22Rv1 (cell line): Measurements from ENCODE around the gene ETNK1.

ENCODE experiments used
- ZFX ChIP-seq: fragments of 450-650 bp; IDR thresholded peaks from 2 replicates; pipeline ENCODE4 v1.6.1; 2017; ENCODE audit warnings: antibody characterized with exemption, borderline replicate concordance
- TF ChIP-seq, protein P1 (sequence below): fragments of 450-650 bp; IDR thresholded peaks from 2 replicates; pipeline ENCODE4 v1.5.1; 2017; ENCODE audit warnings: mild to moderate bottlenecking

DNA sequence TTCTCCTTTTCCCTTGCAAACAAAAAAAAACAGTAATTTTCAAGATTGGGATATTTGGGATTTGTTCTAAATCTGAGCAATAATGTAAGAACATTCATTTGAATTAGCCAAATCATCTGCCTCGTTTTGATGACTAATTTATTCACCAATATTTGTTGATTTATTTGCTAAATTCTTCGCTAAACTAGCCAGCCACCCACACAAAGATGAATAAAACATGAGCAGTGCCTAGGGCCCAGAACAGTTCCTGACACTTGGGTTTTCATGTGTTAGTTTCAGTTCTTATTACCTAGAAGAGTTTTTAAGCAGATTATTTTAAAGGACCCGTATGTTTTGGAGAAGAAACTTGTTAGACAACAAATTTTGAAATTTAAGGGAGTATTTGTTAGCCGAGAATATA is 1.4 kb downstream of the ETNK1 start:
- TF ChIP-seq, protein P1, sequence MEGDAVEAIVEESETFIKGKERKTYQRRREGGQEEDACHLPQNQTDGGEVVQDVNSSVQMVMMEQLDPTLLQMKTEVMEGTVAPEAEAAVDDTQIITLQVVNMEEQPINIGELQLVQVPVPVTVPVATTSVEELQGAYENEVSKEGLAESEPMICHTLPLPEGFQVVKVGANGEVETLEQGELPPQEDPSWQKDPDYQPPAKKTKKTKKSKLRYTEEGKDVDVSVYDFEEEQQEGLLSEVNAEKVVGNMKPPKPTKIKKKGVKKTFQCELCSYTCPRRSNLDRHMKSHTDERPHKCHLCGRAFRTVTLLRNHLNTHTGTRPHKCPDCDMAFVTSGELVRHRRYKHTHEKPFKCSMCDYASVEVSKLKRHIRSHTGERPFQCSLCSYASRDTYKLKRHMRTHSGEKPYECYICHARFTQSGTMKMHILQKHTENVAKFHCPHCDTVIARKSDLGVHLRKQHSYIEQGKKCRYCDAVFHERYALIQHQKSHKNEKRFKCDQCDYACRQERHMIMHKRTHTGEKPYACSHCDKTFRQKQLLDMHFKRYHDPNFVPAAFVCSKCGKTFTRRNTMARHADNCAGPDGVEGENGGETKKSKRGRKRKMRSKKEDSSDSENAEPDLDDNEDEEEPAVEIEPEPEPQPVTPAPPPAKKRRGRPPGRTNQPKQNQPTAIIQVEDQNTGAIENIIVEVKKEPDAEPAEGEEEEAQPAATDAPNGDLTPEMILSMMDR = no peak
- TF ChIP-seq ZFX = no peak
